ENCODE measurements around the gene ARMH3. TPM values are rescaled to one million over a fixed set of nuclear protein-coding genes. Genes with fewer than 3 reads are reported as not detected.

ARMH3 gene
- total and polyA plus RNA-seq, 8 donors, result 7.5 to 15.8 (median 10.7) TPM

DNA sequence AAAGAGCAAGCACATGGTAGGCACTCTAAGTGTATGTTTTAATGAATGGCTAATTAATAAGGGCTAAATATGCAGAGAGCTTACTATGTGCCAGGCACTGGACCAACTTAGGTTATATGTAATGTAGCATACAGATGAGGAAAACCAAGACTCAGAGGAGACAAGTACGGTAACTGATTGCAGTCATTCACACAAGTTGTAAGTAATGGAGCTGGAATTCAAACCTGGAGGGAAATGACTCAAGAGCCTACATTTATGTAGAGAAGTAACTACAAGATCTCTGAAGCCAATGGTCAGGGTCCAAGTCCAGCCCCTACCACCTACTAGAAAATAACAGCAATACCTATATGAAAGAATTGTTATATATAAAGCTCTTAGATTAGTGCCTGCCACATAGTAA, 115.1 kb downstream of the ARMH3 start:
- 93 to 98% methylated on average over 1 of the region's 1 CpG for WGBS, 2 donors
- DNase-seq (no peak), FAIRE-seq (no peak), ATAC-seq (no peak)
- Histone ChIP-seq H3K4me1 (no peaks in the 10 kb centered on the region), H3K27me3 (no peaks in the 10 kb centered on the region), H3K36me3 (no peaks in the 10 kb centered on the region), H3K9me3 (no peaks in the 10 kb centered on the region), H3K27ac (no peak overlapping the region), H3K4me3 (no peak overlapping the region)
- intact Hi-C loops (cut with DNase I), result no loop called here
- TF ChIP-seq, protein P1, sequence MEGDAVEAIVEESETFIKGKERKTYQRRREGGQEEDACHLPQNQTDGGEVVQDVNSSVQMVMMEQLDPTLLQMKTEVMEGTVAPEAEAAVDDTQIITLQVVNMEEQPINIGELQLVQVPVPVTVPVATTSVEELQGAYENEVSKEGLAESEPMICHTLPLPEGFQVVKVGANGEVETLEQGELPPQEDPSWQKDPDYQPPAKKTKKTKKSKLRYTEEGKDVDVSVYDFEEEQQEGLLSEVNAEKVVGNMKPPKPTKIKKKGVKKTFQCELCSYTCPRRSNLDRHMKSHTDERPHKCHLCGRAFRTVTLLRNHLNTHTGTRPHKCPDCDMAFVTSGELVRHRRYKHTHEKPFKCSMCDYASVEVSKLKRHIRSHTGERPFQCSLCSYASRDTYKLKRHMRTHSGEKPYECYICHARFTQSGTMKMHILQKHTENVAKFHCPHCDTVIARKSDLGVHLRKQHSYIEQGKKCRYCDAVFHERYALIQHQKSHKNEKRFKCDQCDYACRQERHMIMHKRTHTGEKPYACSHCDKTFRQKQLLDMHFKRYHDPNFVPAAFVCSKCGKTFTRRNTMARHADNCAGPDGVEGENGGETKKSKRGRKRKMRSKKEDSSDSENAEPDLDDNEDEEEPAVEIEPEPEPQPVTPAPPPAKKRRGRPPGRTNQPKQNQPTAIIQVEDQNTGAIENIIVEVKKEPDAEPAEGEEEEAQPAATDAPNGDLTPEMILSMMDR (IDR thresholded peaks at IDR 0.05), result no peak

DNA sequence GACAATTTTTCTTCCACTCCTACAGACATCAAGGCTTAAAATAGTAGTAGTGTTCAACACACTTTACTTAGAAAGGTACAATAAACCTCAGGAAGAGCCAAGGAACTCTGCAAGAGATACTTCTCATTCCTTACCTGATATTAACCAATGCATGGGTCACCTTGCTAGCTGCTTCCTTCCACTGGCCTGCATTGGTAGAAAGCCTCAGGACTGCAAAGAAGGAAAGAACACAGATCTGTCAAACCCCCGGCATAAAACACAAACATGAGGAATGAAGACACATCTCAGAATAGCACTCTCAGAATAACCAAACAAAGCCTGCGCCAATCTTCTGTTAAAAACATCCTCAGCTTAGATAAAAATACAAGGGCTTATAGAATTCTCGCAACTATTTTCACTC, 116.2 kb downstream of the ARMH3 start:
- DNase-seq, result no peak
- Histone ChIP-seq H3K9me3 (no peaks in the 10 kb centered on the region), H3K4me3 (no peak overlapping the region), H3K27ac (no peak overlapping the region), H3K4me1 (no peaks in the 10 kb centered on the region), H3K36me3 (no peaks in the 10 kb centered on the region), H3K27me3 (no peaks in the 10 kb centered on the region)
- FAIRE-seq, result no peak
- no peak for ATAC-seq
- intact Hi-C loops (cut with DNase I), result no loop called here
- TF ChIP-seq, protein P1 (IDR thresholded peaks at IDR 0.05), result no peak
- WGBS, 2 donors, result 89% methylated on average over 3 of the region's 3 CpGs

DNA sequence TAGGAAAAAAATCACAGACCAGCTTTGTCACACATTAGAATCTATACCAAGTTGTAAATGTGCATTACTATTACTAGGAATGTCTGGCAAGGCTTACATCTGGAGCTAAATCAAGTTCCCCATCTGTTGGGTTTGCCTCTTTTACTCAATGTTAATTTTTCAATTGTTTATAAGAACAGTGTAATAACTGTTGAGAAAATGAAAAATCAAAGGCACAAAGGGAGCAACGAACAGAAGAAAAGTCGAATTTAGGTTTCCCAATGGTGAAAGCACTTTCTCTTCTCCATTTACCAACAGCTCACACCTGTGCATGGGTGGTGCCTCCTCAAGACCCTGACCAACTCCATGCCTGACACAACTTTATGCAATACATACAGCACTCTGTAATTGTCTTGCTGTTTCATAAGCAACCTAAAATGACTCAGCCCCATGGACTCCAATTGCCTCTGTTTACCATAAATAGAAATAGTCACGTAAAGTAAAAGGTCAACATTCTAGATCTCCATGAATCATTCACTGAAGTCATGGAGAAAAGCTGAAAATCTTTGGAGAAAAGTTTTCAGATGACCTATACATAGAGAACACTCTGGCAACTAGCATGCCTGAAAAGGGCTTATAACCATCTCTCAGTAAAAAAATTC, 116.8 kb downstream of the ARMH3 start:
- no peak overlapping the region for H3K27ac ChIP-seq
- ATAC-seq, result peak in 2 of 4 donors; percentile 35 to 50
- no peak for FAIRE-seq

DNA sequence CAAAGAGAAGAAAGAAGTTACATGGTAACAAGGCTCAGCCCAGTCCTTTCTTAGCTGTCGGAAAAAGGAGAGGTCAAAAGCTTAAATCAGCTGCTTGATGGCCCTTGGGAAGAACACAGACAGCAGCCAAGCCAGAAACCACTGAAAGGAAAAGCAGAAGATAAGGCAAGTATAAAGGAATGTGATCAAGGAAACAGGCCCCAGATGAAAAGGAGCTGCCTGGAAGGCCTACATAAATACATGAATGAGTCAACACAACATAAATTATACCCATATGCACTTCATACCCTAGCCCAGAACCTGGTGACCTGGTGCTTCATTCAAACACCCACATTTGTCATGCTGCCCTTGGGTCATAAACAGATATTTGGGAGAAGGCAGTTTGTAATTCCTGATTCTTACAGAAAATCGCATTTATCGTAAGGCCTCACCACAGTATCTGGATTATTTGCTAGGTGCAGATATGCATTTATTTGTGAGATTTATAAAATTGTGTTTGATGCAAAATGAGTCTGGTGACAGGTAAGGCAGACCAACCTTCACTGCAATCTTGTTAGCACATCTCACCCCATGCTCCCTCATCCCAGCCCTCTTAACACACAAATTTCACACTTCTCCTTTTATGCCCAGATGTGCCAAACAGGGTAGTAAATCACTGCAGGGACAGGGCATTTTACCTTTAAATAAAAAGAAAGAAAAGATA, 117.5 kb downstream of the ARMH3 start:
- no peak overlapping the region for H3K27ac ChIP-seq
- H3K4me3 ChIP-seq, result no peak overlapping the region
- H3K9me3 ChIP-seq, result no peaks in the 10 kb centered on the region
- no peaks in the 10 kb centered on the region for H3K4me1 ChIP-seq
- DNase-seq (no peak), ATAC-seq (peak in 2 of 4 donors; percentile 52 to 54), FAIRE-seq (no peak)
- H3K27me3 ChIP-seq, result no peaks in the 10 kb centered on the region
- TF ChIP-seq, protein P1 (IDR thresholded peaks at IDR 0.05), result no peak
- no peaks in the 10 kb centered on the region for H3K36me3 ChIP-seq
- 90 to 92% methylated on average over 3 of the region's 3 CpGs for WGBS, 2 donors
- intact Hi-C loops (cut with DNase I), result no loop called here

More for the DNA sequence above, 116.8 kb downstream of the ARMH3 start:
- Histone ChIP-seq H3K4me3 (no peak overlapping the region), H3K9me3 (no peaks in the 10 kb centered on the region), H3K4me1 (no peaks in the 10 kb centered on the region), H3K27me3 (no peaks in the 10 kb centered on the region), H3K36me3 (no peaks in the 10 kb centered on the region)
- TF ChIP-seq, protein P1 (IDR thresholded peaks at IDR 0.05), result no peak
- intact Hi-C loops (cut with DNase I), result no loop called here
- no peak for DNase-seq
- 76 to 79% methylated on average over 3 of the region's 3 CpGs for WGBS, 2 donors

DNA sequence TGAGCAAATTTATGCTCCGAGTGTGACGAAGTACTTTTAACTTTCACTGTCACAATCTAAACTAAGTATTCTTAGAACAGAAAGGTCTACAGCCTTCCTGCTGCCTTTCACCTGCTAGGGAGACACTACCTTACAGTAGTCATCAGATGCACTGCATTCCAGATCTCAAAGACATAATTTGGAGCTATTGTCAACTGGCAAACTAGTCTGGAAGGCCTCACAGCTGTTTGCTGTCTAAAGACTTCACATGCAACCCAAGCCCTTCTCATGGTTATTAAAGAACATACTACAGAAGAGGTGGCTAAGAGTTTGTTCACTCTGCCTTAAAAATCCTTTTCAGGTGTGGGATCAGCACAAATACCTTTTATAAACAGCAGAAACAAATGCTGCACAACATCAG, 120.5 kb downstream of the ARMH3 start:
- no peaks in the 10 kb centered on the region for H3K4me1 ChIP-seq

More for the DNA sequence above, 120.5 kb downstream of the ARMH3 start:
- TF ChIP-seq, protein P1 (IDR thresholded peaks at IDR 0.05), result no peak
- Histone ChIP-seq H3K36me3 (no peaks in the 10 kb centered on the region), H3K27ac (no peak overlapping the region), H3K4me3 (no peak overlapping the region), H3K9me3 (no peaks in the 10 kb centered on the region), H3K27me3 (no peaks in the 10 kb centered on the region)
- intact Hi-C loops (cut with DNase I), result no loop called here
- FAIRE-seq (no peak), ATAC-seq (no peak), DNase-seq (no peak)
- 90 to 92% methylated on average over 2 of the region's 2 CpGs for WGBS, 2 donors
